Measurements from ENCODE around the gene NAMPT. TPM values are rescaled to one million over a fixed set of nuclear protein-coding genes. Genes with fewer than 3 reads are reported as not detected.
"Not testable (repeated sequence)": the region's sequence is repeated elsewhere in the genome, so short reads cannot be mapped to it uniquely, and the experiment has no call there.

NAMPT gene
- total RNA-seq, 1 donor from 2014 or later = 35.2 TPM

GRCh38 chr7:106312099-106312871, 27.5 kb upstream of the NAMPT start:
- H3K27ac Mint-ChIP-seq = no peak overlapping the region
- no peak for DNase-seq (ENCODE audit: low spot score, unreplicated experiment)
- H3K4me3 Mint-ChIP-seq (ENCODE audit: low read depth) = no peak overlapping the region
- TF ChIP-seq CTCF (IDR thresholded peaks at IDR 0.05; ENCODE audit: unreplicated experiment) = no peak
- H3K27me3 Mint-ChIP-seq = no peaks in the 10 kb centered on the region
- no peaks in the 10 kb centered on the region for H3K36me3 Mint-ChIP-seq (ENCODE audit: insufficient read depth)
- H3K4me1 Mint-ChIP-seq (ENCODE audit: low read depth) = no peaks in the 10 kb centered on the region
- H3K9me3 Mint-ChIP-seq (ENCODE audit: low read depth) = peaks cover 2% of the 10 kb centered on the region

- Mint-ChIP-seq H3K4me1 (ENCODE audit: low read depth) (peaks cover 5% of the 10 kb centered on the region), H3K4me3 (ENCODE audit: low read depth) (no peak overlapping the region), H3K27me3 (no peaks in the 10 kb centered on the region)
These were observed 24.6 kb upstream of the NAMPT start for GRCh38 chr7:106309362-106309761.

GRCh38 chr7:106306256-106306655, 21.5 kb upstream of the NAMPT start:
- Mint-ChIP-seq H3K36me3 (ENCODE audit: insufficient read depth) (no peaks in the 10 kb centered on the region), H3K9me3 (ENCODE audit: low read depth) (peaks cover 9% of the 10 kb centered on the region), H3K4me3 (ENCODE audit: low read depth) (no peak overlapping the region), H3K4me1 (ENCODE audit: low read depth) (peaks cover 5% of the 10 kb centered on the region), H3K27ac (no peak overlapping the region), H3K27me3 (no peaks in the 10 kb centered on the region)
- no peak for TF ChIP-seq CTCF (IDR thresholded peaks at IDR 0.05; ENCODE audit: unreplicated experiment)
- no peak for DNase-seq (ENCODE audit: low spot score, unreplicated experiment)

More at GRCh38 chr7:106309362-106309761, 24.6 kb upstream of the NAMPT start:
- H3K27ac Mint-ChIP-seq = no peak overlapping the region
- H3K36me3 Mint-ChIP-seq (ENCODE audit: insufficient read depth) = no peaks in the 10 kb centered on the region
- TF ChIP-seq CTCF (IDR thresholded peaks at IDR 0.05; ENCODE audit: unreplicated experiment) = no peak
- no peak for DNase-seq (ENCODE audit: low spot score, unreplicated experiment)
- no peaks in the 10 kb centered on the region for H3K9me3 Mint-ChIP-seq (ENCODE audit: low read depth)

- H3K27me3 Mint-ChIP-seq = no peaks in the 10 kb centered on the region
- TF ChIP-seq CTCF (IDR thresholded peaks at IDR 0.05; ENCODE audit: unreplicated experiment) = no peak
- DNase-seq (ENCODE audit: low spot score, unreplicated experiment) = no peak
- peaks cover 15% of the 10 kb centered on the region for H3K9me3 Mint-ChIP-seq (ENCODE audit: low read depth)
- H3K36me3 Mint-ChIP-seq (ENCODE audit: insufficient read depth) = no peaks in the 10 kb centered on the region
- H3K27ac Mint-ChIP-seq = no peak overlapping the region
- no peak overlapping the region for H3K4me3 Mint-ChIP-seq (ENCODE audit: low read depth)
- H3K4me1 Mint-ChIP-seq (ENCODE audit: low read depth) = peaks cover 5% of the 10 kb centered on the region
These were observed 20.9 kb upstream of the NAMPT start for GRCh38 chr7:106305732-106306131.

GRCh38 chr7:106304568-106304967, 19.8 kb upstream of the NAMPT start:
- peaks cover 15% of the 10 kb centered on the region for H3K9me3 Mint-ChIP-seq (ENCODE audit: low read depth)
- H3K27ac Mint-ChIP-seq = no peak overlapping the region
- no peak overlapping the region for H3K4me3 Mint-ChIP-seq (ENCODE audit: low read depth)
- H3K27me3 Mint-ChIP-seq = no peaks in the 10 kb centered on the region
- no peak for DNase-seq (ENCODE audit: low spot score, unreplicated experiment)
- no peak for TF ChIP-seq CTCF (IDR thresholded peaks at IDR 0.05; ENCODE audit: unreplicated experiment)
- no peaks in the 10 kb centered on the region for H3K36me3 Mint-ChIP-seq (ENCODE audit: insufficient read depth)
- H3K4me1 Mint-ChIP-seq (ENCODE audit: low read depth) = peaks cover 5% of the 10 kb centered on the region

GRCh38 chr7:106298631-106299030, 13.8 kb upstream of the NAMPT start:
- not testable (repeated sequence) for DNase-seq (ENCODE audit: low spot score, unreplicated experiment); H3K27ac Mint-ChIP-seq; H3K4me1 Mint-ChIP-seq (ENCODE audit: low read depth); H3K36me3 Mint-ChIP-seq (ENCODE audit: insufficient read depth); H3K27me3 Mint-ChIP-seq; H3K4me3 Mint-ChIP-seq (ENCODE audit: low read depth)
- peaks cover 15% of the 10 kb centered on the region for H3K9me3 Mint-ChIP-seq (ENCODE audit: low read depth)

GRCh38 chr7:106298155-106298554, 13.4 kb upstream of the NAMPT start:
- H3K4me3 Mint-ChIP-seq (ENCODE audit: low read depth); H3K27me3 Mint-ChIP-seq; DNase-seq (ENCODE audit: low spot score, unreplicated experiment); H3K36me3 Mint-ChIP-seq (ENCODE audit: insufficient read depth); H3K27ac Mint-ChIP-seq; H3K4me1 Mint-ChIP-seq (ENCODE audit: low read depth): not testable (repeated sequence)
- peaks cover 13% of the 10 kb centered on the region for H3K9me3 Mint-ChIP-seq (ENCODE audit: low read depth)

Data from progenitor cell of endocrine pancreas (in vitro differentiated cells).